Right hindlimb (tissue), 1 donor: ENCODE data around the gene S100Z.
A peak's percentile ranks its signal among the peaks of the same experiment; 100 is the strongest.
"Not testable (repeated sequence)": the region's sequence is repeated elsewhere in the genome, so short reads cannot be mapped to it uniquely, and the experiment has no call there.

ENCODE experiments used
- DNase-seq: peaks from one replicate; pipeline ENCODE4 v3.0.0-alpha.2; 2018

S100Z gene

DNA sequence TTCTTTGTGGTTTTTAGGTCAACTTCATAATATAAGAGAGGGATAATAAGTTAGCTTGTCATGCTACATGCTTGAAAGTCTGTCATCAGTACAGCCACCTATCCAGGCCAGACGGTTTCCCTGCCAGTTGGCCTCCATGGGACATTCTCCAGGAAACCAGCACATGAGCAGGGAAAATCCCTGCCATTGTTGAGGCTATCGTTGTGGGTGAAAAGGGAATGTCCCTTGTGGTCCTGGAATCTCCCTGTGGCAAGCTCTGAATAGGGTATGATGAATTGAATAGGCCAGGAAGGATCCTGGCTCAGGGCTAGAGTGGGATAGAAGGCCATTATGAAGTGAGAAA is 18.7 kb upstream of the S100Z start:
- no peak for DNase-seq

DNA sequence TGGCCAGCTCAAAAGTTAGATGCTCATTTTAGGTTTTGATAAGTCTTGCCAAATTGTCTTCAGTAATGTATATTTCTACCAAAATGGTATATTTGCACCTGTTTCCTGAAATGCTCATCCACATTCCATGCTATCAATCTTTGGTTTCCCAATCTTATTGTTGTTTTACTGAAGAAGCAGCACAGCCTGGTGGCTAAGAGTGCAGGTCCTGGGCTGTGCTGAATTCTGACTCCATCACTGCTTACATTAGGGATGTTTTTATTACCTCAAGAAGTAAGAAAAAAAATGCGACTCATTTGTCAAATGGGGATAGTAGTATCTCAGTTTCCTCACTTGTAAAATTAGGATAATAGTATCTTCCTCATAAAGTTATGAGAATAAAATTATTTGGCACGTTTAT is 13.6 kb upstream of the S100Z start:
- DNase-seq: no peak

DNA sequence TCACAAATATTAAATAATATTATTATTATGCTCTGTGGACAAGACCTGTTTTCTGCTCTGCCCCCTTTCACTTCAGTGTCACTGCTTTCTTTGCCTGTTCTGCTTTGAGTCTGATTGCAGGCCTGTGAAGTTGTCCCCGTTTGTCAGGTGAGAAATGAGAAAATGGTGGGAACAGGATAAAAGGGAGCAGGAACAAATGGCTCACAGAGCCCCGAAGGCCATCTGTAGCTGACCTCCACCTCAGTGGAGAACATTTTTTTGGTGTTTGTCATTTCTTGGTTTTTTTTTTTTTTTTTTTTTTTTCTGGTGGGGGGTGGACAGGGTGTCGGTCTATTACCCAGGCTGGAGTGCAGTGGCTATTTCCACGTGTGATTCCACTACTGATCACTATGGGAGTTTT is 13.2 kb upstream of the S100Z start:
- DNase-seq: no peak

DNA sequence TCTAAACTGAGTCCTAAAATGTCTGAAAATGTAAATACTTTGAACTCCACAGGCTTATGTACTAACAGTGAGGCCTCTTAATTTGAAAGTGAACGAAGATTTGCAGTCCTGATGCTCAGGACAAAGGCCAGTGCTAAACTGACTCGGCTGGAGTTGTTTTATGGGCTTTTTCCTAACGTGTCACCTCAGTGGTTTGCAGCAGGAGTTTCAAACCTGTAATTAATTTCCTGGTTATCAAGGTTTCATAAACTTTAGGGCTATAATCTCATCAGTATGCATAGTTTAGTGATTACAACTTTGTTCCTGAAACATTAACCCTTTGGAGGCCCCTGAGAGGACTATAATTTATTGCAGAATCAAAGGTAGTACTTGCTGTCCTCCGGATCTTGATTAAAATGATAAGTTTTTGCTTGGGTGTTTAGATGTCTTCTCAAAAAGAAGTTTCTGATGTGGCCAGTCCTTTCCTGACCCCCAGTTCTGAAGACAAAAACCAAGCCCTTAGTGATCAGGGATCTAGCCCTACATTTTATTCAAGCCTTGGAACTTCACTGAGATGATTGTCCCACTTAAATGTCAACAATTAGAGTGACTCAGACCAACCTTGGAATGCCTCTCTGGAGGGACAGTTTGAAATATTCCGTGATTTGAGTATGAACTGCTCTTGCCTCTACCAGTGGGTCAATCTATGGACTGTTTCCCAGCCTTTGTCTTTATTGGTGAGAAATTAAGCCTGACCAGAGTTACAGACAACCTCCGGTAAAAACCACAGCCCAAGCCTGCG is 11.1 kb upstream of the S100Z start:
- no peak for DNase-seq

DNA sequence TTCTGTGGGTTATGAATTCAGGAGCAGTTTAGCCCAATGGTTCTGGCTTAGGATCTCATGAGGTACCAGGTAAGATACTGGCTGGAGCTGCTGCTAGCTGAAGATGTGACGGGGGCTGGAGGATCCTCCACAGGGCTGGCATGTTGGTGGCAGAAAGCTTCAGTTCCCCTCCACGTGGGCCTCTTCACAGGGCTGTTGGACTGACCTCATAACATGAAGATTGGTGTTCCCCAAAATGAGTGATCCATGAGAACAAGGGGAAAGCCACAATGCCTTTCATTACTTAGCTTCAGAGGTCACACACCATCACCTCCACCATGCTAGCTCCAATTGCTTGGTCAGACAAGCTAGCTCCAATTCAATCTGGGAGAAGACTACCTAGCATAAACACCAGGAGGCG is 8.5 kb upstream of the S100Z start:
- DNase-seq: no peak

DNA sequence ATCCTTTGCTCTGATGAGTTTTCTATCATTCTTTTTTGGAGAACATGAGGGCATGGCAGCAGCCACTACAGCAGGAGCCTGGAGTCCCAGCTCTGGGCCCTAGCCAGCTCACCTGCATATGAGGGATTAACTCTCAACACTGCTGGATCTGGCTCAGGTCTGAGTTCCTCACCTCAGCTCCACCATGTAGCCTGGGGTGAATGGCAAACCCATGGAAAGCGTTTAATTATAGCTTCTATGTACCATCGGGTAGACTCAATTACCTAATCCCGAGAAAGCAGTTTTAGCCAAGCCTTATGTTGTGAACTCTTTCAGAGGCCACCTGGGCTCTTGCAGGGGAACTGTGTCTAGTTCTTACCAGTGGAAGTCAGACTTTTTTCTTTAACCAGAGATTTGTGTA is 3.9 kb upstream of the S100Z start:
- DNase-seq: no peak

DNA sequence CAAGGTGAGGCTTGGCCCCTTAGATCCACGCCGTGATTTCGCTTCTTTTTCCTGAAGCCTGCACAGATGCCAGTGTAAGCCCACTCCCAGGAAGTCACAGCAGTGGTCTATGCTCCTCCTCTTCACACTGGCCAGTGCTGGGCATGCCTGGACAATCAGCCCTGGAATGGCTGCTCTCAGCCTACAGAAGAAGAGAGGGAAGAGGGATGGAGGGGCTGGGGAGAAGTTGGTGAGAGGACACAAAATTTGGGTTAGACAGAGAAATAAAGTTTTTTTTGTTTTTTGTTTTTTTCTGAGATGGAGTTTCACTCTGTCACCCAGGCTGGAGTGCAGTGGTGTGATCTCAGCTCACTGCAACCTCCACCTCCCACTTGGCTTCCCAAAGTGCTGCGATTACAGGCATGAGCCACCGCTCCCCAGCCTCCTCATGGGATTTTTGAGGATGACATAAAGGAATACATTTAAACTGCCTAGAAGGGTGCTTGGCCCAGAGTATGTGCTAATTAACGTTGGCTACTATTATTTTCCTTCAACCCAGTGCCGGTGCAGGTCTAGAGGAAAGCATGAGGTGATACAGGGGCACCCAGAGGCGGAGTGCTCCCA is 830 bp downstream of the S100Z start:
- no peak for DNase-seq

DNA sequence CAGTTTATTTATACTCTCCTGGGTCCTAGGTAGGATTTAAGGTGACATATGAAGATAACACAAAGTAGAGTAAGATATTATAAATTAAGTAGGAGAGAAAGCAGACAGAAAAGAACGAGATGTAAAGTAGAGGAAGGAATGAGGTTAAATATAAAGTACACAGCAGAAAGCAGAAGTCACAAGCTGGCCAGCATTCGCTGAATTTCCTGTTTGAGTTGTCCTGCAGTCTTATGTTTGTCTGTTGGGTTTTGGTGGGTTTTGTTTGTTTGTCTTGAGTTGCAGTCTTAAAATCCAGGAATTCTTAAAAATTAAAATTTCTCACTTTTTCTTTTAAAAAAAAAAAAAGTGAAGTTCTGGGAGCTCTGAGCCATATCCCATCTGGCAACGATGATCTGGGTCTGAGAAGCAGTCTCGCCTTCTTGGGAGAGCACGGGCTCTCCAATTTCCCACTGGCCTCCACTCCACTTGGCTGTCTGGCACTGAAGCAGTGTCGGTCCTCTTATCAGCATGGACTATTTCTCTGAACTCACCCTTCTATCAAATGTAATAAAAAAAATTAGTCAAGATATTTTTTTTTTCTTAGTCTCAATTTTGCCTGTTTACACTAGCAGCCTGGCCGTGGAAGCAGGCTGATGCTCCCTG is 2.0 kb downstream of the S100Z start:
- DNase-seq: no peak

DNA sequence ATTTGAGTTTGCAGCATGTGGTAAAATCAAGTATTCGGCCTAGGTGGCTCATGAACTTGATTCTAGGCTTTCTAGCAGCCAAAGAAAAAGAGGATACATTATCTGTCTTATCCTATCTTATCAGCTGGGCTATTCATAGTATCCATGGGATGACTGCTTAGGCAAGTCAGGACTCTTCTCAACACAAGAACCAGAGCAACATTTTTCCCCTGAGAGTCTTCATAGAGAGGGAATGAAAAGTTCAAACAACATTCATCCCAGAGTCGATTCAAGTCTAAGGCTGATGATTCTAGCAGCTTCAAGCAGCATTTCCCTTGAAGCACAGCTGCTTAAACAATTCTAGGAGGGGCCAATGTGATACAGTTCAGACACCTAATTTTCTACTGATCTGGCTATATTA is 3.0 kb downstream of the S100Z start:
- DNase-seq: no peak

DNA sequence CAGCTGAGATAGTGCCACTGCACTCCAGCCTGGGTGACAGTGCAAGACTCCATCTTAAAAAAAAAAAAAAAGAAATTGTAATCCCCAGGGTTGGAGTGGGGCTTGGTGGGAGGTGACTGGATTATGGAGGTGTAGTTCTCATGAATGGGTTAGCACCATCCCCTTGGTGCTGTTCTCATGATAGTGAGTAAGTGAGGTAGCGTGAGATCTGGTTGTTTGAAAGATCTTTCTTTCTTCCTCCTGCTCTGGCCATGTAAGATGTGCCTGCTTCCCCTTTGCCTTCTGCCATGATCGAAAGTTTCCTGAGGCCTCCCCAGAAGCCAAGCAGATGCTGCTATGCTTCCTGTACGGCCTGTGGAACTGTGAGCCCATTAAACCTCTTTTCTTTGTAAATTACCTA is 3.9 kb downstream of the S100Z start:
- DNase-seq: not testable (repeated sequence)

DNA sequence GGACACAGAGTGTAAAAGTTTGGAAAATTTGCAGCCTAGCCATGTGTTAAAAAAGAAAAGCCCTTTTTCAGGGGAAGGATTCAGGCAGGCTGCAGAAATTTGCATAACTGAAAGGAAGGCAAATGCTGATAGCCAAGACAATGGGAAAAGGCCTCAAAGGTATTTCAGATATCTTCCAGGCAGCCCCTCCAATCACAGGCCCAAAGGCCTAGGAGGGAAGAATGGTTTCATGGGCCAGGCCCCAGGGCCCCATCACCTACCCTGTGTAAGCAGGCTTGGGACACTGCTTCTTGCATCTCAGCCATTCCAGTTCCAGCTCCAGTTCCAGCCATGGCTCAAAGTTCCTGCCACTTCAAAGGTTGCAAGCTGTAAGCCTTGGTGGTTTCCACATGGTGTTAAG is 4.8 kb downstream of the S100Z start:
- DNase-seq: no peak

DNA sequence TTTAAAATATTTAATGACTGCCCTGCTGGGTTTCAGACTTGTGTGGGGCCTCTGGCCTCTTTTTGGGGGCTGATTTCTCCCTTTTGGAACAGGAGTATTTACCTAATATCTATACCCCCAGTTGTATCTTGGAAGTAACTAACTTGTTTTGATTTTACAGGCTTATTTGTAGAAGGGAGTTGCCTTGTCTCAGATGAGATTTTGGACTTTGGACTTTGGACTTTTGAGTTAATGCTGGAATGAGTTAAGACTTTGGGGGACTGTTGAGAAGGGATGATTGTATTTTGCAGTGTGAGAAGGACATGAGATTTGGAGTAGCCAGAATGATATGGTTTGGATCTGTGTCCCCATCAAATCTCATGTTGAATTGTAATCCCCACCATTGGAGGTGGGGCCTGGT is 5.7 kb downstream of the S100Z start:
- not testable (repeated sequence) for DNase-seq

DNA sequence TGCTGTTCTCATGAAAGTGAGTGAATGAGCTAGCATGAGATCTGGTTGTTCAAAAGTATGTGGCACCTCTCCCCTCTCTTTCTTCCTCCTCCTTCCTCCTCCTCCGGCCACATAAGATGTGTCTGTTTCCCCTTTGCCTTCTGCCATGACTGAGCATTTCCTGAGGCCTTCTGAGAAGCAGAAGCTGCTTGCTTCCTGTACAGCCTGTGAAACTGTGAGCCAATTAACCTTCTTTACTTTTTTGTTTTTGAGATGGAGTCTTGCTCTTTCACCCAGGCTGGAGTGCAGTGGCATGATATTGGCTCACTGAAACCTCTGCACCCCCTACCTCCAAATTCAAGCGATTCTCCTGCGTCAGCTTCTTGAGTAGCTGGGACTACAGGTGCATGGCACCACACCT is 6.1 kb downstream of the S100Z start:
- DNase-seq: no peak

DNA sequence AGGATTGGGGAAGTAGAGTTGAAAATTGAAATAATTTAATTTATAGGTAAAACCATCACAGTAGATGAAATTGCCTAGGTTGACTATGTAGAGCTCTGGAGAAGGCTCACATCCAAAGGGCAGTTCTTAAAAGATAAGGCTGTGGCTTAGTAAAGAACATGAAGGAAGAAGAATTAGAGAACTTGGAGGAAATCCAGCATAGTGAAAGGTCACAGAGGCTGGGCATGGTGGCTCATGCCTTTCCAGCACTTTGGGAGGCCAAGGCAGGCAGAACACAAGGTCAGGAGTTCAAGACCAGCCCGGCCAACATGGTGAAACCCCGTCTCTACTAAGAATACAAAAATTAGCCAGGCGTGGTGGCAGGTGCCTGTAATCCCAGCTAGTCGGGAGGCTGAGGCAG is 7.0 kb downstream of the S100Z start:
- not testable (repeated sequence) for DNase-seq

DNA sequence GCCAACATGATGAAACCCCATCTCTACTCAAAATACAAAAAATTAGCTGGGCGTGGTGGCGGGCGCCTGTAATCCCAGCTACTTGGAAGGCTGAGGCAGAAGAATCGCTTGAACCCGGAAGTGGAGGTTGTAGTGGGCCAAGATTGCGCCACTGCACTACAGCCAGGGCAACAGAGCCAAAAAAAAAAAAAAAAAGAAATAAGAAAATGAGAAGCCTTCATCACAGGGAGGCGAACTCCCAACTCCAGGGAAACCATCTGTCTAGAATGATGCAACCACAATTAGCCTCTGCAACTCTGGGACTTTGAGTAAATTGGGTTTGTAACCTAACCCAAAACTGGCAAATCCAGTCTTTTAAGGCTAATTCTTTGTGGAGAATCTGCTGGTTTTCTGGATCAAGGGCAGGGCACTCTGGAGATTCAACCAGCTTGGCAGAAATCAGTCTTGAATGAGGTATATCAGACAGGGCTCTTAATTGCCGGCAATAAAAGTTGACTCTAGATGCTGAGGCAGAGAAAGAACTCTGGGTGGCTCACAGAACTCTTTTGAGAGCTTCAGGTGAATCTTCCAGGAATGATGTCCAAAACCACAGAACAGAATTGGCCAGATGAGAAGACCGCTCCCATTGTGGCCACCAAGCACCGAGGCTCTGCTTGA is 9.9 kb downstream of the S100Z start:
- DNase-seq: no peak

DNA sequence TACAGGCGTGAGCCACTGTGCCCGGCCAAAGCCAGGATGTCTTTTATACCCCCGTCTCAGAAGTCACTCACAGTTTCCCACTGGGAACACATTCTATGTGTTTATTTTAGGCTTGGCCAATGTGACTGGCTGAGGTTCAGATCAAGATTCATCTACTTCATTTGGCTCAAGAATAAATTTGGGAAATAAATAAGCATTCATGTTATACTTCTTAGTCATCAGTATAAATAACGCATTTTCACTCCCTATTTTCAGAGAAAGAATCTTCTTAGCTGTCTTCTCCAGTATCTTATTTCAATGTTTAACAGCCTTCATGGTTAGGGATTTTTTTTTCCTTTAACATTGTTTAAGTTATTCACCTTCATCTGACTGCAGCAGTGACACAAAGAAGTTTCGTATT is 11.8 kb downstream of the S100Z start:
- DNase-seq: no peak

DNA sequence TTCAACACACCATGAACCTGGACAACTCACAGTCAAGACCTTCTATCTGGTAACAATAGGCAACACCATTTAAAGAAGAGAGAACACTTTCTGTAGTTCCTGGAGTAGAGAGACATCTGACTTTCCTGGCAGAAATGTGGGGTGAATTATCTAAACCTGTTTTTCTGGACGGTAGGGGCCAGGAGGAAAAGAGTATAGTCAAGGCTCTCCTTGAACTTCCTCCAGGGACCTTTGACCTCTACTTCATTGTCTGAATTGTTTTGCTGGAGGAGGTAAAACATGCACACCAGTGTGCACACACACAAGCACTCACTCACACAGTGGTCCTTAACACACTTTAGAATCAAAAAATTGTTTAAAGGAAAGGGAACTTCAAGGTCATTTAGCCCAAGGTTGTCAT is 13.2 kb downstream of the S100Z start:
- no peak for DNase-seq

DNA sequence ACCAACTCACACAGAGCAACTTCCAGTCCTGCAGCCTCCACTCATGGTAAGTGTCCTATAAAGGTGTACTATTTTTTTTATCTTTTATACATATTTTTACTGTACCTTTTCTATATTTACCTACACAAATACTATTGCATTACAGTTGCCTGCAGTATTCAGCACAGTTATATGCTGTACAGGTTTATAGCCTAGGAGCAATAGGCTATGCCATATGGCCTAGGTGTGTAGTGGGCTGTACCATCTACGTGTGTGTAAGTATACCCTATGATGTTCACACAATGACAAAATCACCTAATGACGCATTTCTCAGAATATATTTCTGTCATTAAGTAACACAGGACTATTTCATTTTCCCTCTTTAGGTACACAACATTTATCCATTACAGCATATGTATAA is 16.7 kb downstream of the S100Z start:
- no peak for DNase-seq

DNA sequence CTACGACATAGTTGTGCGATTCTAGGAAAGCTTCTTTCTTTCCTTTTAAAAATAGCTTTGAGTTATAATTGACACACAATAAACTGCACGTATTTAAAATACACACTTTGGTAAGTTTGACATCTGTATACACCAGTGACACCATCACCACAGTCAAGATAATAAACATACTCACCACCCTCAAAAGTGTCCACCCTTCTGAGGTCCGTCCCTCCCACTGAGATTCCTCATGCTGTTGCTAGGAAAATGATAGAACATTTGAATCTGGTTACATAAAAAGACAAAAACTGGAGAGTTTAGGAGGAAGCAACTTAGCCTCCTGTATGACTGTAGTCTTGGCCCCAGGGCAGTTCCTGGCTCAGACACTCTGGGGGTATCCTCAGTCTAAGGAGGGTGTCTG is 17.2 kb downstream of the S100Z start:
- no peak for DNase-seq

DNA sequence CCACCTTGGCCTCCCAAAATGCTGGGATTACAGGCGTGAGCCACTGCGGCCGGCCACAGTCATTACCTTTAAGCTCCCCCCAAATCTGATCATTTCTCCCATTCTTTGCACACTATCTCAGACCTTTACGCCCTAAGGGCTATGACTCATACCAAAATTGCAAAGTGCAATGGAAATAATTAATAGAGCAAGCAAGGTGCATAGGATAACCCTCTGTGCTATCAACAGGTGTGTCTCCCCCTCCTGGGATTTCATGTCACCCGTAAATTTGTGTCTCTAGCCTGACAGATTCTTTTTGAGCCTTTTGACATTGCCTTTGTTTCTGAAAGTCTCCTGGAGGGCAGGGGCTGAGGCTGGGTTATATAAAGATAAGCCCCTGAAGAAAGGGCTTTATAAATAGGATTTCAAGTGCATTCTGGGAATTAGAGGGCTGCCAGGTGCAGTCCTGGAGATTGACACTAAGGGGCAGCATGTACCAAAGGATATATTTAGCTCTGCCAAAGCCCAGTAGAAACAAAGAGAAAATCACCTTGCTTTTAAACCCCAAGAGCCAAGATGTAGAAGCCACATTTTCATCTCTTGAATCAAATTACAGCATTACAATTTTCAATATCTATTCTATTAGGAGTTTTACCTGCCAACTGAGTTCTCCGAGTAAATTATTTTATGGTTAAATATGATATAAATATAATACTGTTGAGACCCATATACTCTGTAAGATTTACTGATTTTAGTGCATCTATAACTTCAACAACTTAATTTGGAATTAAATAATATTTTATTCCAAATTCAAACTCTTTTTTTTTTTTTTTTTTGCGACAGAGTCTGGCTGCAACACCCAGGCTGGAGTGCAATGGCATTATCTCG is 18.2 kb downstream of the S100Z start:
- peak; percentile 69 for DNase-seq

DNA sequence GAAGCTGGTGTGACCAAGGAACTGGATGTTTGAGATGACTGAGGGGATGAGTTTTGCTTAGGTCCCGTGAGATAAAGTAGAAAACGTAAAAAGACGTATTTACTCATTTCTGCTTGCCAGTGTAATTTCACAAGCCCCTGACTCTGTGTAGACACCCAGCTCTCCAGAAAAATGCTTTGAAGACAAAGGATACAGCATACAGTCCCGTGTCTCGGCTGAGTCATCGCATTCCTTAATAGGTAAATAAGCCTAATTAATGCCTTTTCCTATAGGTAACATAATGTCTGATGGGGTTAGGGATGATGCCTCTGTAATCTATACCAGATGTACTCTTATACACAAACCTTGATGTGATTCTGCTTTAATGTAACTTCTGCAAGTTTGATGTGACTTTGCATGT is 20.2 kb downstream of the S100Z start:
- no peak for DNase-seq

DNA sequence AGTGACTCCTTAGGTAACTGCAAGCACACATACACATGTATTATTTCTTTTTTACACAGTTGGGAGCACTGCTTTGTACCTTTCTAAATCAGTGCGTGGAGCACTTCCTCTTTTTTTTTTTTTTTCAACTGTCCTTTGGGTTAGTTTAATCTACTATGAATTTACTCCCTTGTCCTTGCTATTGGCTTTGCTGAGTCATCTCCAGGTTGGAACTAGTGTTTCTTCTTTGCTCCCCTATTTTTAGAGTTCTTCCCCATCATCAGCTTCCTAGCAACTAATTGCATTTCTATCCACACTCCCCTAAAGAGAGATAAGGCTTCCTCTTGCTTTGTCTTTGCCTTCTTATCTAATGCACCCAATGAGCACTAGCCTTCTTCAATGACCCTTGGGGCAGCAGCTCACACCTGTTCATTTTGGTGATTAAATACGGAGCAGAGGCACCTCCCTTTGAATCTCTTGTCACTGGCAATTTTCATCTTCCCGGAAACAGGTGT is 24.3 kb downstream of the S100Z start:
- DNase-seq: no peak
